HG02943 (cell line): ENCODE data around the gene NTN4.
"Not testable (repeated sequence)": the region's sequence is repeated elsewhere in the genome, so short reads cannot be mapped to it uniquely, and the experiment has no call there.

Experiments
- ATAC-seq: cut with Tn5 transposase; IDR thresholded peaks from one replicate; pipeline ENCODE4 v1.9.1; 2021; ENCODE audit warnings: mild to moderate bottlenecking, low read depth, moderate library complexity; ENCODE audit not compliant: unreplicated experiment

The NTN4 gene

GRCh38 chr12:95756362-95756761, 34.2 kb downstream of the NTN4 start:
- no peak for ATAC-seq

- no peak for ATAC-seq
Observed at GRCh38 chr12:95755261-95755865, 35.2 kb downstream of the NTN4 start.

- ATAC-seq, result not testable (repeated sequence)
Observed at GRCh38 chr12:95746062-95746461, 44.5 kb downstream of the NTN4 start.

GRCh38 chr12:95742586-95742985, 48.0 kb downstream of the NTN4 start:
- no peak for ATAC-seq

DNA sequence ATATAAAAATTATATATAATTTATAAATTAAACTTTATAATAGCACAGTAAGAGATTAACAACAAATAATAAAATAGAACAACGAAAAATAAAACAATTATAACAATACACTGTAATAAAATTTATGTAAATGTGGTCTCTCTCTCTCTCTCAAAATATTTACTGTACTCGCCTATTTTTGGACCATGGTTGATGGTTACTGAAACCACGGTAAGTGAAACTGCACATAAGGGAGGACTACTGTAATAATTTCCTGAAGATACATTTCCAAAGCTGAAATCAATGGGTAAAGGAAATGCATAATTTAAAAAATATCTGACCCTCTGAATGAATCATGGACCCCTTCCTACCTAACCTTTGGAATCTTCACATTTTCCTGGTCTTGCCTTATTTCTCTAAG, 48.9 kb downstream of the NTN4 start:
- no peak for ATAC-seq

GRCh38 chr12:95740751-95741150, 49.8 kb downstream of the NTN4 start:
- ATAC-seq, result no peak

GRCh38 chr12:95739561-95740313, 50.8 kb downstream of the NTN4 start:
- ATAC-seq, result no peak

- ATAC-seq, result no peak
Observed at GRCh38 chr12:95738024-95738611, 52.4 kb downstream of the NTN4 start.

DNA sequence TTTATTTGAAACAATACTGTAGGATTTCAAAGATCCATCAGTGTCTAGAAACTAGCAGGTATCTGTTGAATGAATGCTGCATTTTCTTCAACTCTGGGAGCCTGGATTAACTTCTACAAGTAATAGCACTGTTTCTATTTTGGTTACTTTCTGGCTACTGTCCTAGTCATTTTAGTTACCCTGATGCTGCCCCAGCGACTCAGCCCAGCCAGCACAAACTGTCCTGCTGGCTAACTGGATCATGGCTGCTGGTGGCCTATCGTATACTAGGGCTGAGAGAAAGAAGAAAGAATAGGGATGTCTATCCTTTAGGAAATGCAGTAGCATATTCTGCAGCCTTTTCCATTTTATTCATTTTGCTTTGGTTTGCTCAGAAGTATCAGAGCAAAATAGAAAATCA, 53.9 kb downstream of the NTN4 start:
- ATAC-seq, result no peak

DNA sequence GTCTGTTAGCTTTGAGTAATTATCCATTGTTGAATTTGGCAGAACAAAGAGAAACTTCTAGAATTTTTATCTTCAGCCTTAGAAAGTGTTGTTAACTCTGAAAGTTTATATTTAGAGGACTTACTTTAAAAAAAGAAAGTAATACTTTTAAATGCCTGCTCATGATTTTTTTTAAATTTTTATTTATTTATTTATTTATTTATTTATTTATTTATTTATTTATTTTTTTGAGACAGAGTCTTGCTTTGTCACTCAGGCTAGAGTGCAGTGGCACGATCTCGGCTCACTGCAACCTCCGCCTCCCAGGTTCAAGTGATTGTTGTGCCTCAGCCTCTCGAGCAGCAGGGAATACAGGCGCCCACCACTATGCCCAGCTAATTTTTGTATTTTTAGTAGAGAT, 54.8 kb downstream of the NTN4 start:
- not testable (repeated sequence) for ATAC-seq

DNA sequence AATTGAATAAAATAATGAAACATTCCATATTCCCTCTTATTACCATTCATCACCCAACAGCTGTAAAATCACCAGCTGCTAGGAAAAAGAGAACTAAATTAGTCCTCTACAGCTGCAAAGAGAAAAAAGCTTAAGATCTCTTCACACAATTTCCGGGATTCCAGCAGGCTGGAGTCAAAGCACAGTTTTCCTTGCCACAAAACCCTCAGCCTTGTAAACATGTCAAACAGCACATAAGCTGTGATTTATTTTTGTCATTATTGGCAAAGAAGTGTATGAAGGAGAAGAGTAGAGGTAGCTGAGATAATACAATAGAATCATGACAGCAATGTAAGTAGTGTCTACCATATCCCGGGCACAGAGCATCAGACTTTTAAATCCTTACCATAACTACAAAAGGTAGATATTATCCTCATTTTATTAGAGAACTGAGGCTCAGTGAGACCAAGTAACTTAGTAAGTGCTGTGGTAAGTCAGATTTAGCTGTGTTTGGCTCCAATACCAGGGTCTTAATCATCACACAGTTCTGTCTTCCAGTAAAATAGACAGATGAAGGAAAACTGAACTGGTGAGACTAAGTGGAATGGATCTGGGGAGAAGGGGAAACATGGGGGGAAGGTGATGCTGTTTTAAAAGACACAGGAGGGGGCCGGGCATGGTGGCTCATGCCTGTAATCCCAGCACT, 57.3 kb downstream of the NTN4 start:
- ATAC-seq, result no peak

DNA sequence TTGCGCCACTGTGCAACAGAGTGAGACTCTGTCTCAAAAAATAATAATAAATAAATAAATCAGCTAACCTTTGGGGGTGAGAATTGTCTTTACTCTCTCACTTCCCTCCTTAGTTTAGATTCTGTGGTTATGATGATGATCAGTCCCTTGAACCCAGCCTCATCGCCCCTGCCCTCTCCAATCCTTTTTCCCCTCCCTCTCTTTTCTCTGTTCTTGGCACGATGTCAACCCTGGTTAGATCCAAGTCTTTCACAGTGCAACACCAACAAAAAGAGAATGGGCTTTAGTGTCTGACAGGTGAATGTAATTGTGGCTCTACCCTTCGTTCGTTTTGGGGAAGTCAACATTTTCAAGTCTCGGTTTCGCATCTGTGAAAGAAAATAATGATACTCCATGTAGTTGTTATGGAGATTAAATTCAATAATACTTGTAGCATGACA, 59.0 kb downstream of the NTN4 start:
- no peak for ATAC-seq

GRCh38 chr12:95730457-95730856, 60.1 kb downstream of the NTN4 start:
- no peak for ATAC-seq

DNA sequence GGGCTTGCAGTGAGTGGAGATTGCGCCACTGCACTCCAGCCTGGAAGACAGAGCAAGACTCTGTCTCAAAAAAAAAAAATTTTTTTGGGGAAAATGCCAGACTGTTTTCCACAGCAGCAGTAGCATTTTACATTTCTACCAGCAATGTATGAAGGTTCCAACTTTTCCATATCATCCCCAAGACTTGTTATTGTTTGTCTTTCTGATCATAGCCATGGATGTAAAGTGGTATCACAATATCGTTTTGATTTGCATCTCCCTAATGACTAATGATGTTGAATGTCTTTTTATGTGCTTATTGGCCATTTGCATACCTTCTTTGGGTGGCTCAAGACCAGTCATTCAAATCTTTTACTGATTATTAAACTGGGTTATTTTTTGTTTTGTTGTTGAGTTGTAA, 63.7 kb downstream of the NTN4 start:
- ATAC-seq, result no peak

GRCh38 chr12:95724767-95725166, 65.8 kb downstream of the NTN4 start:
- ATAC-seq, result no peak

- ATAC-seq, result no peak
Observed at GRCh38 chr12:95723693-95724384, 66.7 kb downstream of the NTN4 start.

DNA sequence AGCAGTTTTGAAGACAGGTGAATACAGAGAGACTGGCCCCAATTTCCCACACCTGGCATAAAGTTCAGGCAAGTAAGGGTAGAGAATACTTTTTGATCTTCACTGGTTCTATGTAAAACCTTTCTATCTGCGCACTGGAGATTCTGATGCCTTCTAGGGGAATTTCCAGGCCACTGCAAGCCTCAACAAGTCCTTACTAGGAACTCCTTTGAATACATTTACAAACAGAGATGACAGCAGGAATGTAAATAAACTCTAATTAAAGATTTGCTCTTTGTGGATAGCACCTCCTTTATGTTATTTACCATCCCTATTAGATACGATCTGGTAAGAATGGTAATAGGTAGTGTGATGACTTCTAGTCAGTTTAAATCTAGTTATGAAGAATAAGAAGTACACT, 69.2 kb downstream of the NTN4 start:
- no peak for ATAC-seq

- ATAC-seq, result no peak
Observed at GRCh38 chr12:95720146-95720545, 70.4 kb downstream of the NTN4 start.

- ATAC-seq, result no peak
Observed at GRCh38 chr12:95718772-95719171, 71.8 kb downstream of the NTN4 start.

- no peak for ATAC-seq
Observed at GRCh38 chr12:95718006-95718431, 72.5 kb downstream of the NTN4 start.
